Embryonic facial prominence (tissue), 1 donor: Measurements from ENCODE around the gene SLC22A12.

Experiments used
- DNase-seq: peaks from one replicate; pipeline ENCODE4 v3.0.0-alpha.2; 2016; ENCODE audit errors: extremely low spot score

Gene SLC22A12

DNA sequence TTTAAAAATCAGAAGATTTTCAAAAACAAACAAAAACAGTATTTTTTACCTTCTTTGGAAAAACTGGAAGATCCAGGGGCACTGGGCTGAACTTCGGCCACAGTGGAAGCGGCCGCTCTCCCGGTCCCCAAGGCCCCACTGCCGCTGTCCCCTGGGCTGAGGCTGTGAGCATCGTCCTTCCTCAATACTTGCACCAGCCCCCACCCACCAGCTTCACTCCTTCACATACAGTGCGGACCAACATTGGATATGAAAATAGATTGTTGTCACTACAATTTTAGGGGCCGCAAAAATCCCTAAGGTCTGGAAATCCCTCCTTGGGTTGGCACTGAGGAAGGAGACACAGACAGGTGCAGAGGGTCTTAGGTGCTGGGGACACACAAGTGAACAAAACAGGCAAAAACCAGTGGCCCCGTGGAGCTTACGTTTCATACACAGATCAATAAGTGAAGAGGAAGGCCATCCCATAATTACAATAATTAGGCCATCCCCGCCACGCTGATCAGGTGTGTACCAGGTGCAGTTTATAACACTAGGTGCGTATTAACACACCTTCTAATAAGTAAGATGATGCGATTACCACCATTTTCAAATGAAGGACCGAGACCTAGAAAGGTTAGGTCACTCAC is 28.2 kb upstream of the SLC22A12 start:
- no peak for DNase-seq

DNA sequence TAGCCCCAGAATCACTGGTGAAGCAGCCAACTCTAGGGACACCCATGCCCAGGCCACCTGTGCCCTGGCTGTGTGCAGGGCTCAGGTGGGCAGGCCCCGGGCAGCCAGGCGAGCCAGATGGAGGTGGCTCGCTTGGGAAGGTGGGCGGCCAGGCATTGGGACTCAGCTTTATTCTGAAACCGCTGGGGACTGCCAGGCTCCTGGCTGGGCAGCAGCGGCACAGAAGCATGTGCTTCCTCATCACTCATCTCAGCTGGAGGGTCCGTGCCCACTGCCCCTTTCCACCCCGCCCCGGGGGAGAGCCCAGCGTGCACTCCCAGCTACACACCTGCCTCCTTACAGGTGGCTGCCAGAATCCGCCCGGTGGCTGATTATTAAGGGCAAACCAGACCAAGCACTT is 27.1 kb upstream of the SLC22A12 start:
- no peak for DNase-seq

DNA sequence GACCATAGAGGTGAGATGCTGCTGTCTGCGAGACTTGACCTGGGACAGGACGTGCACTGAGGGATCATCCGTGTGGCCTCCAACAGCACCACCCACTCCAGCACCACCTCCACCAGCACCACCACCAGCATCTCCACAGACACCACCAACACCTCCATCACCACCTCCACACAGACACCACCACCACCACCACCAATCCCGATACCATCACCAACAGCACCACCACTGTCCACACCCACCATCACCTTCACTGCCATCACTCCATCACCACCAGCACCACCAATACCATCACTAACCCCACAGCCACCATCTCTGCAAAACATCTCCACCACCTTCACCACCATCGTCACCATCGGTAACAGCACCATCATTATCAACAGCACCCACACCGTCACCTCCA is 26.6 kb upstream of the SLC22A12 start:
- no peak for DNase-seq

DNA sequence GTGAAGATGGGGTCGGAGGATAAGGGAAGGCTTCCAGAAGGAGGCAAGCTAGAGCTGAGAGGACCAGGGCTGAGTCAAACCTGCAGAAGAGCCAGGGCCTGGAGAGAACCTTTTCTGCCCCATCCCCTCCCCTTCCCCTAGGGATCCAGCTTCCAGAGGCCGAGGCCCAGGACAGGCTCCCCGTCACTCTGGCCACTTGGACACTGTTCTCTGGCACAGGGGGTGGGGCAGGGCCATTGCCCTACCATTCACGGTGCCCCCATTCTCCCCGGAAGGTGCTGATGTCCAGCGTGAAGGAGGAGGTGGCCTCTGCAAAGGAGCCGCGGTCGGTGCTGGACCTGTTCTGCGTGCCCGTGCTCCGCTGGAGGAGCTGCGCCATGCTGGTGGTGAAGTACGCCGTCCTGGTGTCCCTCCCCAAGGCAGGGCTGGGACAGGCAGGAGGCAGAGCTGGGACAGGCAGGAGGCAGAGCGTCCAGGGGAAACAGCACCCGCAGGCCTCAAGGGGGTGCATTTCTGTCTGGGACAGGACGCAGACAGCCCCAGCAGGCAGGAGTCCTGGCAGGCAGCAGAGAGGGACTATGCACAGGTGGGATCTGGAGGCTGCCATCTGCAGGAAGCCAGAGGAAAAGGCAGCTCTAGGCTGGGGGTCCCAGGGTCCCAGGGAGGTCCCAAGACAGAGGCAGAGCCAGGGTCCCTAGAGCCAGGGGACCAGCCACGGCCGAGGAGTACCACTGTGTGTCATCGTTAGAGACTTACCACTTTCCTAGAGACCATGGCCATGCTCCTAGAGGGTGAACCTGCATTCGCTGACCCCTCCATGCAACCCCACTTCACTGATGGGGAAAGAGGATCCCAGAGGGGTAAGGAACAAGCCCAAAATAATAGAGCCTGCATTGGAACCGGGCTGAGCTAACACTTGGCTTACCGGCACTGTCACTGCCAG is 25.8 kb upstream of the SLC22A12 start:
- no peak for DNase-seq

DNA sequence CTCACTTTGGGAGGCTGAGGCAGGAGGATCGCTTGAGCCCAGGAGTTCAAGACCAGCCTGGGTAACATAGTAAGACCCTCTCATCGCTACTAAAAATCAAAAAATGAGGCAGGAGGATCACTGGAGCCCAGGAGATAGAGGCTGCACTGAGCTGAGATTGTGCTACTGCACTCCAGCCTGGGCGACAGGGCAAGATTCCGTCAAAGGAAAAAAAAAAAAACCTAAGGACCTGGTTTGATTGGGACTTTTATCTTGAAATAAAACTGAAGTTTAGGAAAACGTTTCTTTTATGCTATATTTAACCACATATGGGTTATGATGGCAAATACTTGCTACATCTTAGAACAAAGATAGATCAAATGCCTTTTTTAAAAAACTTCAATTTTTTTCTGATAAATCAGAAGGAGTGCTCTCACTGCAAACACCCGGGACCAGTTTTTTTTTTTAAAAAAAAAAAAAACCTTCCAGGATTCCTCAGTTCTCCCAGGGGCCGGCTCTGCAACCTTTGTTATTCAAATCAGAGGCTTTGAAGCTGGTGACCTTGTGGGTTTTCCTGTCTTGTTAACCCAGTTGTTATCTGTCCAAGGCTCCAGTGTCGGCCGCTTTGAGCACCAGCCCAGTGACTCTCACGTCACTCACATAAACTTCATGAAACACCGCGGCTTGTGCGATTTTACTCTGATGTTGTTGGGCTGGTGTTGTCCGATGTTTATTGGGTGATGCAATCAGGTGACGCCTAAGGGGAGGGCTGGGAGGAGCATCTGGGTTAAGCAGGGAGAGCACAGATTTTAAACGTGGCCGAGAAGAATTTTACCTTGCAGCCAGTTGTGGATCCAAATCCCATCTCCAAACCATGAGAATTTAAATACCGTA is 24.7 kb upstream of the SLC22A12 start:
- peak; percentile 40 for DNase-seq

DNA sequence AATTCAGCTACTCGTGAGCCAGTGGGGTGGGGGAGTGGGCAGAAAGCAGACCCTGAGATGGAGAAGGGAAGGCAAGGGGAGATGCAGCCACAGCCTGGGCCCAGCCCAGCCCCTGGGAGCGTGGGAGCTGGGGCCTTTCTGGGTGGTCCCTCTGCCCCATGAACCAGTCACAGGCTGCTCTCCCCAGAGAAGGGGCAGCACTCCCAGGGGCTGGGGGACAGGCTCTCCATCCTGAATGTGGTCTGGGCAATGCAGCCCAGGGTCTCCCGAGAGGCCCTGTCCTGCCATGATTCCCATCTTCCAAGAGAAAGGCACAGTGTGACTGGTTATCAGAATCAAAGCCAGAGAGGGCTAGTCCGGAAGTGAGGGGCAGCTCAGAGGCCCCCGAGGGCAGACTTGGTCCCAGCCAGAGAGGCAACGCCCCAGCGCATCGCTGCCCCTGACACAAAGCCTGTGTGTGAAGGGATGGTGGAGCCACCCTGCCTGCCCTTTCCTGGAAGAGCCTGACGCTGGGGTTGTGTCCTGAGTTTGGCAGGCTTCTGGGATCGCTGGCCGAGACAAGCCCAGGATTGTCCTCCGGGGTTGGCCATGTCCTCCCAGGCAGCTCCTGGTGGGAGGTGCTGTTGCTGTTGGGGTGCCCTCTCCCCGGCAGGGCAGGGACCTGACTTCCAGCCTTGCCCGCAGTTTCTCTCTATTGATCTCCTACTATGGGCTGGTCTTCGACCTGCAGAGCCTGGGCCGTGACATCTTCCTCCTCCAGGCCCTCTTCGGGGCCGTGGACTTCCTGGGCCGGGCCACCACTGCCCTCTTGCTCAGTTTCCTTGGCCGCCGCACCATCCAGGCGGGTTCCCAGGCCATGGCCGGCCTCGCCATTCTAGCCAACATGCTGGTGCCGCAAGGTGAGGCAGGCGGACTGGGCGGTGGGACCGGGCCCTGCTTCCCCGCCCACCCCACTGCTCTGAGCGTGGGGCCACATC is 23.8 kb upstream of the SLC22A12 start:
- DNase-seq: no peak

DNA sequence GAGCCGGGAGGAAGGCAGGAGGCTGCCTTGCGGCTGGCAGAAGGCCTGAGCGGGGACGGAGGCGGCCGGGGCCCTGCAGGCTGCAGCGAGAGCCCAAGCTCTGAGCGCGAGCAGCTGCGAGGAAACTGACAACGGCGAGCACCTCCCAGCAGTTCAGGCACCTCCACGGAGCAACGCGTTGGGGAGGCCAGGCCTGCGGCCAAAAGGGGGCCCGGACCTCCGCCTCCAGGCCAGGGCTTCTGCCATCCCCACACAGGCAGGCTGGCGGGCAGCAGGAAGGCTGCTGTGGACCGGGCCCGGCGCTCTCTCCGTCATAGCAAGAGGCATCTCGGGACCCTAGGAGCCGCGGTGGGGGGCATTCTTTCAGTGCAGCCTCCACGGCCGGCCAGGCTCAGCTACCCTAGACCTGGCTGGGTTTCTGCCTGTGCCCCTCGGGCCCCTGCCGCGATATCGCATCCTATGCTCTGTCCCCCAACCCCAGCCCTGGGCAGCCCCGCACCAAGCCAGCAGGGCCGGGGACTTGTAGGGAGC is 22.9 kb upstream of the SLC22A12 start:
- no peak for DNase-seq

DNA sequence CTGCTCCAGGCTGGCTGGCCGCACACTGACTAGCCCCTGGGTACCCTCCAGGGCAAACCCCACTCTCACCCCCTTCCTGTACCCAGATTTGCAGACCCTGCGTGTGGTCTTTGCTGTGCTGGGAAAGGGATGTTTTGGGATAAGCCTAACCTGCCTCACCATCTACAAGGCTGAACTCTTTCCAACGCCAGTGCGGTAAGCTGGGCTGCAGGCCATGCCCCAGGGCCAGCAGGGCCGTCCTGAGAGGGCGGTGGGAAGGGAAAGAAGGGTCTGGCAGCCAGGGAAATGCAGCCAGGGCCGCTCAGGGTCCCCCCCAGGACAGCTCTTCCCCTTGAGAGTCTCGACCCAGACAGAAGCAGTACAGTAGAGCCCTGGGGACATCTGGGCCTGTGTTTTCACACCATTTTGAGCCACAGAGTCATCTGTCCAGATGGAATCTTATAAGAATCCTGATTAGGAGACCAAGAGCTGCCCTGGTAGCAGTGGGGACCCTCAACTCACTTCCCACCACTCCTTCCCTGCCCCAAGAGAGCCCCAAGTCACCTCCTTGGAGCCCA is 22.4 kb upstream of the SLC22A12 start:
- no peak for DNase-seq

DNA sequence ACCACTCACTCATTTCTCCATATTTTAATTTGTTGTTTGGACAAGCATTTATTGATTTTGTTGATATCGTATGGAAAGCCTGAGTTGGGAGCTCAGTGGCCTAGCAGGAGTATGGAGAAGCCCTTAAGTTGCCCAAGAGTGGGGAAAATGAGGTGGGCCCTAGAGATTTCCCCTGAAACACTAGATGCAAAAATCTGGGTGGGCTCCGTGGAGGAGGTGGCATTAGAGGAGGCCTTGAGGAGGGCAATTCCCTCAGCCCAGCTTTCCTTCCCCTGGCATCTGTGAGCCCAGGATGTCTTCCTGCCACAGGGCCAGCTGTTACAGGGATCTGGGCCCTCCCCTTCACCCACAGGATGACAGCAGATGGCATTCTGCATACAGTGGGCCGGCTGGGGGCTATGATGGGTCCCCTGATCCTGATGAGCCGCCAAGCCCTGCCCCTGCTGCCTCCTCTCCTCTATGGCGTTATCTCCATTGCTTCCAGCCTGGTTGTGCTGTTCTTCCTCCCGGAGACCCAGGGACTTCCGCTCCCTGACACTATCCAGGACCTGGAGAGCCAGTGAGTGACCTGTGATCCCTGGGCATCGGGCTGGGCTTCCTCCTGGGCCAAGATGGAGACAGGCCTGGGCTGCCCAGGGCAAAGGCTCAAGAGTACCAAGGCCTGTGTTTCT is 21.6 kb upstream of the SLC22A12 start:
- DNase-seq: no peak

DNA sequence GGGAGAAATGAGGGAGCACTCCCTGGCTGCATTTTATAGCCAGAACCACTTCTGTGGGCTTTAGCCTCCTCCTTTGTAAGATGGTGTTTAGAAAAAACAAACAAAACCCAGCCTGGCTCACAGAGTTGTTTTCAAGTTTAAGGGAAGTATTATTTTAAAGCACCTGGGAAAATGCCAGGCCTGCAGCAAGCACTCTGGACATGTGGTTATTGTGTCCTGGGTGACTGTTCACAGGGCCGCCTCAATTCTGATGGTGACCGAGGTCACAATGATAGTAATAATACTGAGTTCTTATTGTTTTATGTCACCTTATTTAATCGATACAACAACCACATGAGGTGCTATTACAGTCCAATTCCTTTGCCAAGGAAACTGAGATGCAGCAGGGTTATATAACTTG is 20.7 kb upstream of the SLC22A12 start:
- no peak for DNase-seq

DNA sequence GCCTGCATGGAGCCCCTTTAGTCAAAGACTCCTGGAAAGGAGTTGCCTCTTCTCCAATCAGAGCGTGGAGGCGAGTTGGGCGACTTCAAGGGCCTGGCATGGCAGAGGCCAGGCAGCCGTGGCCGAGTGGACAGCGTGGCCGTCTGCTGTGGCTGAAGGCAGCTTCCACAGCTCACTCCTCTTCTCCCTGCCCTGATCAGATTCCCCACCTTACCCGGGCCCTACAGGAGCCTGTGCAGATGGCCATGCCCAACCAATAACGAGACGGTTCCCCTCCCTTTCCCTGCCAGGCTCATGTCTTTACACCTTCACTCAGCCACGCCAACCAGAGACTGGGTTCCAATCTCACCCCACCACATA is 20.0 kb upstream of the SLC22A12 start:
- no peak for DNase-seq

DNA sequence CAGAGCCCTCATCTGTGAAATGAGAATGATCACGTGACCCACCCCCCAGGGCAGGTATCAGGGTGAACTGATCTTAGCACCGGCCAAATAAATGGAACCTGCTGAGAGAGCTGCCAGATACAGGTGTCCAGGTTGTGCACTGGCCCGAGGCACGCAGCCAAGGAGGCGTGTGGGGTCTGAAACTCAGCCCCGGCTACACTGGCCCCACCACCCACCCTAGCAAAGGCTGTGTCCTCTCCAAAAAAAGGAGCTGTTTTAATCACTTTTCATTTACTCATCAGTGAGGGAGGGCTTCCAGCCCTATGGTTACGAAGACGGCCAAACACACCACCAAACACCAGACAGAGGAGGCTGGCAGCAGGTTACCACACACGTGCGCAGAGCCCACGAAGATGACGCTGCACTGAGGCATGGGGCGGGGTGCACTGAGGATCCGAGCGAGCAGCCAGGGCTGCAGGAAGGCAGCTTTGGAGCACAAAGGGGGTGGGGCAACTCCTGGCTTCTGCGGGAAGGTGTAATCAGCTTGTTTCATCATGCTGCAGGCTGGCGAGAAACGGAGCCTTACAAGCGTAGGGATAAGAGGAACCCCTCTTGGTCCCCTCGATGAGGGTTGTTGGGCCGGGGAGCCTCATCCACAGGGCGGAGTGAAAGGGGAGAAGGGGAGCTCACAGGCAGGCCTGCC is 19.5 kb upstream of the SLC22A12 start:
- no peak for DNase-seq

DNA sequence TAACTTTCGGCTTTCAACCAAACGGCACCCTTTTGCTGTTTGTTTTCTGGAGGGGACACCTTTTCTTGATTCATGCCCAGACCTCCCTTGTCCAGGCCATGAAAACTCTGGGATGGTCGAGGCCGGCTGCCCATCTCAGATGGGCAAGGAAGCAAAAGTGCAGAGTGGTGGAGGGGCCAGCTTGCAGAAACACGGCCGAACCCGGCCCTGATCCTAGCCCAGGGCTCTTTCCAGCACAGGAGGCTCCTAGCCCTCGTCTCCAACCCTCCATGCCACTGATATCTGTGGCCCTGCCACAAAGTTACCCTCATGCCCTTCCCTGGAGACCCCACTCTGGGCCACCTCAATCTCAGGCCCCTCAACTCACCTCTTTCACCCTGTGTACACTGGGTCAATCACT is 18.9 kb upstream of the SLC22A12 start:
- no peak for DNase-seq

DNA sequence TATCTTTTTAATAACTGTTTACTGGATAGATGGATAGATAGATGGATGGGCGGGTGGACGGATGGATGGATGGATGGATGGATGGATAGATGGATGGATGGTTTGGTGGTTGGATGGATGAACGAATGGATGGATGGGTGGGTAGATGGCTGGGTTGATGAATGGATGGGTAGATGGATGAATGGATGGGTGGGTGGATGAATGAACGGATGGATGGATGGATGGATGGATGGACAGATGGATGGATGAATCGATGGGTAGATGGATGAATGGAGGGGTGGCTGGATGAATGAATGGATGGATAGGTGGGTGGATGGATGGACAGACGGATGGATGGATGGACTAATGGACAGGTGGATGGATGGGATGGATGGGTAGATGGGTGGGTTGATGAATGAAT is 13.8 kb upstream of the SLC22A12 start:
- DNase-seq: no peak

DNA sequence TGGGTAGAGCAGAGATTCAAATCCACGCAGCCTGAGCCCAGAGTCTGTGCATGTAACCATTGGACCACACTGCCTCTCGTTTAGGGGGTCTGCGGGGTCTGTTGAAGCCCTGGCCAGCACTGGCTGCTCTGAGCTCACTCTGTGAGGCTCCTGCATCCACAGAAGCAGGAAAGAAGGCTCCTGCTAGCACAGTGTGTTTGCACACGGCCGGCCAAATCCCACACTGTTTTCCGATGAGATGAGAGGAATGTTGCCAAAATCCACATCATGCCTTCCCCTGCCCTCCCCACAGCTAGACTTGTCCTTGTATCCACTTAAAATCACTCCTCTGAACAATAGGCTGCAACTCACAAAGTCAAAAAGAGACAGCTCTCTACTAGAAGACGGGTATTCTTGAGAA is 10.6 kb upstream of the SLC22A12 start:
- no peak for DNase-seq

DNA sequence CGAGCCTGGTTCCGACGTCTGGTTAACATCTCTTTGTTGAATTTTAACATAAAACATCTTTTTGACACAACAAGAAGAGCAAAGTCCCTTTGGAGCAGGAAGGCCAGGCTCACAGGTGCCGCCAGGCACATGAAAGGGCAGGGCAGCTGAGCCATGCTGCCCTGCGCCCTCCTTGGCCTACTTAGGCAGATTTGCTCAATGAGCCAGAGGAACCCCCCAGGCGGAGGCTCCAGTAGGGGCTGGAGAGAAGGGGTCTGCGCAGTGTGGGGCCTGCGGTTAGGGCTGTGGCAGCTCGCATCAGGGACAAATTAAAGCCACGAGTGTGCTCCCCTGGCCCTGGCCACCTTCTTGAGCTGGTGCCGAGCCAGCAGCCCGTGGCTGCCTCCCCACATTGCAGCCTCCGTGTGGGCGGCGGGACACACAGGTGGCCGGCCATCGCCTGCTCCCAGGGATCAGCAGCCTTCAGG is 9.9 kb upstream of the SLC22A12 start:
- no peak for DNase-seq

DNA sequence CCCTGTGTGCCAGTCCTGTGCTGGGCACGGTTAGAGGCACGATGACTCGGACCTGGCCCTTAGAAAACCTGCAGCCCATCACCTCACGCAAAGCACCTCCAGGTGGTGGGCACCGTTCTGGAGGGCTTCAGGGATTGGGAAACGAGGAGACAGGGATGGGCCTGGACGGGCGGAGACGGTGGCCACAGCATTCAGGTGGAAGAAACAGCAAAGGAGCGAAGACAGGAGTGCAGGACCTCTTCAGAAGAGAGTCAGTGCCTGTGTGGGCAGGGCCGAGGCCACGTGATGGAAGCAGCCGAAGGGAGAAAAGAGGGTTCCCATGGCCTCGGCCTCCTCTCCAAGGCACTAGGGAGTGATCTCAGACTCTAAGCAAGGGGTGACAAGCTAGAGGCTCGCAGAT is 8.1 kb upstream of the SLC22A12 start:
- no peak for DNase-seq

DNA sequence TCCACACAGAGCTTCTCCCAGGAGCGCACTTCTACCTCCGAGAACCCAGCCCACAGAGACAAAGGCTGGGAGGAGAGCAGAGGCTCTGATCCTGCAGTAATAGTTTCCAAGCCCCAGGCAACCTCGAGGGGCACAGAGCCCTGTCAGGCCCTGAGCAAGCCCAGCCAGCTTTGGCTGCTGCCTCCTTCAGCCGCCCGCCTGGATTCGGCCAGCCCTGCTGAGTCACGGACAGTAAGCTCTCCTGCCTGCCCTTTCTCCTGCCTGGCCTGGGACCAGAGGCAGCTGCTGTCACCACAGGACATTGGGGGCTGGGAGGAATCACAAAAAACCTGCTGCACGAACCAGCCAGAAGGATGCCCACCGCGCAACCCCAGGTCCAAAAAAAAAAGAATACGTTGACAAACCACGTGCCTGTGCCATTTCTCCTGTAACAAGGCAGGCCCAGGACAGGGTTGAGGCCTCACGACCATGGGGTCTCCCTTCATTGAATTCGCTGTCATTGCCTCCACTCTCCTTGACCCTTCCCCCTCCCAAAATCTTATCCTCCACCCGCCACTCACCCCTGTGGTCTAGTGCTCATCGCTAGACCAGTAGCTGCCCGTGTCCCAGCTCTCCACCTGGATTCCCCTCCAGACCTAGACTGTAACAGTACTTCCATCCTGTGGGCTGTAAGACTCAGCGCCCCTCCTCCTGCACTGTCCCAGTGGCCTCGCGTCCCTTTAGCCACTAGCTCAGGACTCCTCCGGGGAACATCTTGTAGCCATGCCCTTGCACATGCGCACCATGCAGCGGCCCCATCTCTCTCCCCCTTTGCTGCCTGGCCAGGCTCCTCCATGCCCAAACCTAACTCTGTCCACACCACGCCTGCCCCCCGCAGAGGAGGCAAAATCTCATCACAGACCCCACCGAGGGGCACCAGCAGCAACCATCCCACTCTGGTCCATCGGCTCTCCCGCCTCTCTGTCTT is 7.4 kb upstream of the SLC22A12 start:
- DNase-seq: no peak
